CD4-positive, alpha-beta T cell treated with Interleukin-15 for 1 hour (primary cell): ENCODE results near the gene PRMT9.
A peak's percentile ranks its signal among the peaks of the same experiment; 100 is the strongest.

Experiments
- DNase-seq: peaks from one replicate; pipeline ENCODE4 v3.0.0-alpha.2; 2020

The PRMT9 gene

GRCh38 chr4:147617841-147618691, 65.9 kb downstream of the PRMT9 start:
- no peak for DNase-seq

- DNase-seq, result peak; percentile 96
These were observed 66.7 kb downstream of the PRMT9 start, which contains the start of gene TMEM184C for GRCh38 chr4:147617173-147617840. Gene TMEM184C (plus strand): TSS chr4:147617397. CDS start chr4:147617957, 560 bp downstream.

GRCh38 chr4:147616849-147617172, 67.2 kb downstream of the PRMT9 start:
- DNase-seq, result no peak

GRCh38 chr4:147610686-147611085, 73.3 kb downstream of the PRMT9 start:
- DNase-seq, result no peak

- no peak for DNase-seq
These were observed 76.5 kb downstream of the PRMT9 start for GRCh38 chr4:147607471-147607870.

- no peak for DNase-seq
These were observed 78.5 kb downstream of the PRMT9 start for GRCh38 chr4:147605499-147605898.

GRCh38 chr4:147599769-147600168, 84.2 kb downstream of the PRMT9 start:
- DNase-seq, result no peak

GRCh38 chr4:147599206-147599605, 84.8 kb downstream of the PRMT9 start:
- DNase-seq, result no peak

GRCh38 chr4:147597561-147597960, 86.4 kb downstream of the PRMT9 start:
- DNase-seq, result no peak

- no peak for DNase-seq
These were observed 87.0 kb downstream of the PRMT9 start for GRCh38 chr4:147596981-147597380.

GRCh38 chr4:147596377-147596776, 87.6 kb downstream of the PRMT9 start:
- DNase-seq, result no peak

- no peak for DNase-seq
These were observed 89.4 kb downstream of the PRMT9 start for GRCh38 chr4:147594578-147594977.

GRCh38 chr4:147594107-147594506, 89.9 kb downstream of the PRMT9 start:
- no peak for DNase-seq

GRCh38 chr4:147591106-147591505, 92.9 kb downstream of the PRMT9 start:
- no peak for DNase-seq

GRCh38 chr4:147590249-147590920, 93.6 kb downstream of the PRMT9 start:
- no peak for DNase-seq

- no peak for DNase-seq
These were observed 94.4 kb downstream of the PRMT9 start for GRCh38 chr4:147589586-147589985.
